ENCODE results near the gene SERPINI1.
A peak's percentile ranks its signal among the peaks of the same experiment; 100 is the strongest.

SERPINI1 gene

GRCh38 chr3:167732313-167733065 lies 3.0 kb upstream of the SERPINI1 start:
- H3K4me3 ChIP-seq (ENCODE audit: low read length): no peak overlapping the region
- TF ChIP-seq CTCF (IDR thresholded peaks at IDR 0.05; ENCODE audit: insufficient read depth, low read depth, low read length, missing control alignments): no peak
- peak; percentile 35 for DNase-seq (ENCODE audit: low read depth)

- no peak for TF ChIP-seq CTCF (IDR thresholded peaks at IDR 0.05; ENCODE audit: insufficient read depth, low read depth, low read length, missing control alignments)
- DNase-seq (ENCODE audit: low read depth): peak; percentile 31
- peak overlapping the region; percentile 94 for H3K4me3 ChIP-seq (ENCODE audit: low read length)
These were observed 1.5 kb upstream of the SERPINI1 start for GRCh38 chr3:167733961-167734497.

GRCh38 chr3:167734498-167735232 lies 856 bp upstream of the SERPINI1 start, which contains the start of gene PDCD10:
PDCD10 (minus strand) TSS chr3:167734892; CDS start chr3:167720157, 14,735 bp downstream.
- H3K4me3 ChIP-seq (ENCODE audit: low read length): peak within 1 kb of the TSS; percentile 94
- TF ChIP-seq CTCF (IDR thresholded peaks at IDR 0.05; ENCODE audit: insufficient read depth, low read depth, low read length, missing control alignments): peak; percentile 3
- DNase-seq (ENCODE audit: low read depth): peak; percentile 100

GRCh38 chr3:167736264-167736787 lies 805 bp downstream of the SERPINI1 start:
- peak overlapping the region; percentile 94 for H3K4me3 ChIP-seq (ENCODE audit: low read length)
- no peak for DNase-seq (ENCODE audit: low read depth)
- TF ChIP-seq CTCF (IDR thresholded peaks at IDR 0.05; ENCODE audit: insufficient read depth, low read depth, low read length, missing control alignments): no peak

GRCh38 chr3:167736997-167737396 lies 1.5 kb downstream of the SERPINI1 start:
- H3K4me3 ChIP-seq (ENCODE audit: low read length): no peak overlapping the region
- DNase-seq (ENCODE audit: low read depth): no peak
- TF ChIP-seq CTCF (IDR thresholded peaks at IDR 0.05; ENCODE audit: insufficient read depth, low read depth, low read length, missing control alignments): no peak

- no peak for DNase-seq (ENCODE audit: low read depth)
- no peak for TF ChIP-seq CTCF (IDR thresholded peaks at IDR 0.05; ENCODE audit: insufficient read depth, low read depth, low read length, missing control alignments)
- H3K4me3 ChIP-seq (ENCODE audit: low read length): no peak overlapping the region
These were observed 2.5 kb downstream of the SERPINI1 start for GRCh38 chr3:167738037-167738436.
